Stimulated activated CD8-positive, alpha-beta memory T cell treated with anti-CD3 and anti-CD28 coated beads, Interleukin-4, amount 100 ng/mL, for 4 hours (primary cell): ENCODE measurements around the gene UNC5A.
"Not testable (repeated sequence)": the region's sequence is repeated elsewhere in the genome, so short reads cannot be mapped to it uniquely, and the experiment has no call there.

Source experiments
- DNase-seq, 2 donors: peaks; one replicate each; pipeline ENCODE4 v3.0.0-alpha.2; 2020; ENCODE audit warnings: low read depth in 2 of 2, low spot score in 1 of 2

Gene UNC5A

DNA sequence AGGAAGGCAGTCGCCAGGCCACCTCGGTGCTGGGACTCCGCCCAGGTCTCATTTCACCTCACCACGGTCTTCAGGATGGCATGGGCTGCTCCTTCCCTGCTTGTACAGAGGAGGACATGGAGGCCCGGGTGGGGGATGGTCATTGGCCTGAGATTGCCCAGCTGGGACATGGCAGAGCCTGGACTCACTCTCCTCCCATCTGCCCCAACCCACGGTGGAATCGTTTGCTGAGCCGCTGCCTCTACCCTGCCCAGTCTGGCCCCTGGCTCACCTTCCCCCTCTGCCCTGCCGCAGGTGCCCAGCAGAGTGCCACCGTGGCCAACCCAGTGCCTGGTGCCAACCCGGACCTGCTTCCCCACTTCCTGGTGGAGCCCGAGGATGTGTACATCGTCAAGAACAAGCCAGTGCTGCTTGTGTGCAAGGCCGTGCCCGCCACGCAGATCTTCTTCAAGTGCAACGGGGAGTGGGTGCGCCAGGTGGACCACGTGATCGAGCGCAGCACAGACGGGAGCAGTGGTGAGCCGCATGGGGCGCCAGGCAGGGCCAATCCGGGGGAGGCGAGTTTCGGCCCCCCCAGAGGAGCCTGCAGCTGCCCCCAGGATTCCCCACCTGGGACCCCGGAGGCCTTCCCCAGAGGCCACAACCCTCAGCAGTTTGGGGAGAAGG, 52.1 kb downstream of the UNC5A start:
- DNase-seq, result no peak

DNA sequence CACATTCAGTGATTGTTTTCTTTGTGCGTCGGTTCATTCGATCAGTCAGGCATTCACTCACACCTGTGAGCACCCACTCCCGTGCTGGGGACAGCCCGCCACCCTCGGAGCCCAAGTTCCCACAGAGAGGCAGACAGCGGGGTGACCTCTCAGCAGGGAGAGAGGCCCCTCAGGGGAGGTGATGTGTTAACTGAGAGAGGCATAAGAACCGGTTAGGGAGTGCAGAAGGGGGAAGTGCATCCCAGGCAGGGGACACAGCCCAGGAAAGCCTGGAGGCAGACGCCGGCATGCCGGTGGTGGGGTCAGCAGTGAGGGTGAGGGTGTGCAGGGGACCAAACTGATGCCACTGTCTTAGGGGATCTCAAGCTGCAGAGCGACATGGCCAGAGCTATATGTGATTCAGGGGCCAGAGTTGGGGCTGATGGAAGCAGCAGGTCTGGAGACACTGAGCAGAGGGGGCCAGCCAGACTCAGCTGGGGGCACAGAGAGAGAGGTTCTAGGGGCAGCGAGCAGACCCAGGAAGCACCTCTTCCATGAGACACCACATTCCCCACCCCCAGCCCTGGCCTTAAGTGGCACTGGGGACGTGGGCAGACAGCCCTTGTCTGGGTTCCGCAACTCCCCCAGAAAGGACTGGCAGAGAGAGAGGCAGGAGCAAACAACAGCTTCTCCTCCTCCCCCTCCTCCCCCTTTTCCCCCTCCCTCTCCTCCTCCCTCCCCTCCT, 52.8 kb downstream of the UNC5A start:
- no peak for DNase-seq

DNA sequence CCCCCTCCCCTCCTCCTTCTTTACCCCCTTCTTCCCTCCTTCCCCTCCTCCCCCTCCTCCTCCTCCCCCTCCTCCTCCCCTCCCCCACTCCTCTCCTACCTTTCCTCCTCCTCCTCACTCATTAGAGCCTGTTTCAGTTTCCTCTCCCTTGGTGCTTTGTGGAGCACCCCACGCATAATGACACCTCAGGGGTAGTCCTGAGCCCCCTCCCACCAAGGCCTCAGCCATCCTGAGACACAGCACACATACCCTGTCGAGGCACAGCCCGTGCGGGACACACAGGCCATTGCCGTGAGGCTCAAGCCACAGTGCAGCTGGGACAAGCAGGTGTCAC, 53.4 kb downstream of the UNC5A start:
- DNase-seq, result no peak

GRCh38 chr5:176864755-176865154, 54.4 kb downstream of the UNC5A start:
- DNase-seq, result no peak

GRCh38 chr5:176865964-176866363, 55.6 kb downstream of the UNC5A start:
- DNase-seq, result no peak

DNA sequence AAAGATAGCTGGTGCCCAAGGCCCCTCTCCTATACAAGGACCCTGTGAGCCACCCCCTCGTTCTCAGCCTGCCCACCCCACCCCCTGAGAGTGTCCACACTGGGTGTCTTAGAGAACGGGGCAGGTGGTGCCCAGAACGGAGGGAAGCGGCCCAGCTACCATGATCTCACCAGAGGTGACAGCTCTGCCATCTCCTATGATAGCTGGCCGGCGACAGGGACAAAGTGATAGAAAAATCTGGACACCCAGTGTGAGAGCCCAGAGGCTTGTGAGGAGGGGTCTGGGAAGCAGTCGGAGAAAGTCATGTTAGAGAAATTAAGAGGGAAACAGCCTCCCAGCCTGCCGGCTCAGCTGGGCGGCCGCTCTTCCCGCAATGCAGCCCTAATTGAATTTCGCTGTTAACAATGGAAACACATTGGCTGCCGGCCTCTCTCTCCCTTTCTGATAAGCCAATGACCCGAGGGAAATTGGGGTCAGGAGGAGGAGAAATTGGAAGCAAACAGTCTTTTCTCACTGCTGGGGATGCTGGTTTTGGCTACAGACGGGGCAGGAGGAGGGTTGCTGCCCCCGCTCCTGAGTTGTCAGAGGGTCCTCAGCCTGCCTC, 56.5 kb downstream of the UNC5A start:
- DNase-seq, result no peak

DNA sequence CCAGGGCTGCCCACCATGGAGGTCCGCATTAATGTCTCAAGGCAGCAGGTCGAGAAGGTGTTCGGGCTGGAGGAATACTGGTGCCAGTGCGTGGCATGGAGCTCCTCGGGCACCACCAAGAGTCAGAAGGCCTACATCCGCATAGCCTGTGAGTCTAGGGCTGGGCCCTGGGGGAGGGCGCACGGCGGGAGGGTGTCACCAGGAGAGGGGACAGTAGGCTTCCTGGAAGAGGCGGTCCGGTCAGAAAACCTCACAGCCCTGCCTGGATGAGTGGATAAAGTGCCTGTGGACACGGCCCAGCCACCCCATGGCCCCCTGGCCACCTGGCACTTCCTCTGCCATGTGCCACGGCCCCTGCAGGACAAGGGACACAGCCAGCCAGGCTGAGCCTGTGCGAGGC, 57.8 kb downstream of the UNC5A start:
- no peak for DNase-seq

GRCh38 chr5:176868731-176869130, 58.4 kb downstream of the UNC5A start:
- no peak for DNase-seq

DNA sequence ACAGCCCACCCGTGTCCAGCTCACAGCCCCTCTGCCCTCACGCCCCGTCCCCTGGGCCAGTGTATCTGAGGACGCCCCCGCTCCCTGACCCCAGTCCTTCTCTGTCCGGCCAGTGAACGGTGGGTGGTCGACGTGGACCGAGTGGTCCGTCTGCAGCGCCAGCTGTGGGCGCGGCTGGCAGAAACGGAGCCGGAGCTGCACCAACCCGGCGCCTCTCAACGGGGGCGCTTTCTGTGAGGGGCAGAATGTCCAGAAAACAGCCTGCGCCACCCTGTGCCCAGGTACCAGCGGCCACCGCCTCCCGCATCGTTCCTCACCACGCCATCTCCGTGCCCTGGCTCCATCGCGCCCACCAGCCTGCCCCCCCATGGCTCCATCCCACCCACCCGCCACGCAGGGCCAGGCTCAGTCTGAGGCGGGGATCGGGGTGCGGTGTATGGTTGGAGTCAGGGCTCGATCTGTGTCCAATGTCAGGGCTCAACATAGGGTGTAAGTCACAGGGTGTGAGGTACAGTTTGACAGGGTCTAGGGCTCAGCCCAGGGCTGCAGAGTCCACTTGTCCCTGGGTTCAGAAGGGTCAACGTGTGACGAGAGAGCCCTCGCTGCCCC, 59.2 kb downstream of the UNC5A start:
- DNase-seq, result no peak

DNA sequence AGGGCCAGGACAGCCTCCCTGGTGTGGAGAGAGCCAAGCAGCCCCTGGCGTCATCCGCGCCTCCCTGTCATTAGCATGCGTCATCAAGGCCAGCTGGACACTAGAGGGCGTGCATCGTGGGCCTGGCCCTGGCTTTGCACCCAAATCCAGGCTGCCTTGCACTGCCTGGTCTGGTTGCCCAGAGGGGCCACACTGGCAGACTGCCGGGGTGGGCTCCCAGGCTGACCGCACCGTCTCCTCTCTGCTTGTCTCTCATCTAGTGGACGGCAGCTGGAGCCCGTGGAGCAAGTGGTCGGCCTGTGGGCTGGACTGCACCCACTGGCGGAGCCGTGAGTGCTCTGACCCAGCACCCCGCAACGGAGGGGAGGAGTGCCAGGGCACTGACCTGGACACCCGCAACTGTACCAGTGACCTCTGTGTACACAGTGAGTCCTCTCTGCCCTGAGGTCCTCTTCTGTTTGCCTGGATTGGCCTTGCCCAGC, 59.8 kb downstream of the UNC5A start:
- no peak for DNase-seq

DNA sequence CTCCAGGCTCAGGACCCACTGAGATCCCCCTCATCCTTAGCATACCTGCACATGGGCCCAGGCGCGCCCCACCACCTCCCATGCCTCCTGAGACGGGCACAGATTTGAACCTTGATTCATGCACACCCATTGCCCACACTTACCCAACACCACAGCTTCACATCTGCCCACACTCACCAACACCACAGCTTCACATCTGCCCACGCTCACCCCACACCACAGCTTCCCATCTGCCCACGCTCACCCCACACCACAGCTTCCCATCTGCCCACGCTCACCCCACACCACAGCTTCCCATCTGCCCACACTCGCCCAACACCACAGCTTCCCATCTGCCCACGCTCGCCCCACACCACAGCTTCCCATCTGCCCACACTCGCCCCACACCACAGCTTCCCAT, 60.3 kb downstream of the UNC5A start:
- not testable (repeated sequence) for DNase-seq

DNA sequence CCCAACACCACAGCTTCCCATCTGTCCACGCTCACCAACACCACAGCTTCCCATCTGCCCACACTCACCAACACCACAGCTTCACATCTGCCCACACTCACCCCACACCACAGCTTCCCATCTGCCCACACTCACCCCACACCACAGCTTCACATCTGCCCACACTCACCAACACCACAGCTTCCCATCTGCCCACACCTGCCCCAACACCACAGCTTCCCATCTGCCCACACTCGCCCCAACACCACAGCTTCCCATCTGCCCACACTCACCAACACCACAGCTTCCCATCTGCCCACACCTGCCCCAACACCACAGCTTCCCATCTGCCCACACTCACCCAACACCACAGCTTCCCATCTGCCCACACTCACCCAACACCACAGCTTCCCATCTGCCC, 62.2 kb downstream of the UNC5A start:
- DNase-seq, result not testable (repeated sequence)

GRCh38 chr5:176873011-176873410, 62.7 kb downstream of the UNC5A start:
- DNase-seq, result not testable (repeated sequence)

GRCh38 chr5:176873541-176874172, 63.3 kb downstream of the UNC5A start:
- DNase-seq, result no peak

DNA sequence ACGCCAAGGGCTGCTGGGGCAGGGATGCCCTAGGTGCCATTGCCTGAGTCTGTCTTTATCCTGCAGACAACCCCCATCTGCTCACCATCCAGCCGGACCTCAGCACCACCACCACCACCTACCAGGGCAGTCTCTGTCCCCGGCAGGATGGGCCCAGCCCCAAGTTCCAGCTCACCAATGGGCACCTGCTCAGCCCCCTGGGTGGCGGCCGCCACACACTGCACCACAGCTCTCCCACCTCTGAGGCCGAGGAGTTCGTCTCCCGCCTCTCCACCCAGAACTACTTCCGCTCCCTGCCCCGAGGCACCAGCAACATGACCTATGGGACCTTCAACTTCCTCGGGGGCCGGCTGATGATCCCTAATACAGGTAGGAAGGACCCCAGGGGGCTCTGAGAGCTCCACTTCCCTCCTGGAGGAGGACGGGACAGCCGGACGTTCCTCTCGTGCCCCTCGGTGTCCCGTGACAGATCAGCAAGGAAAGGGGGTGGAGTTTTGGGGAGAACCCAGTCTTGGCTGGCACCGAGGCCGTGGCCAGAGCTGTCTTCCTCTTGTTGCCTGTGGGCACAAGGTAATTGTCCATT, 63.9 kb downstream of the UNC5A start:
- DNase-seq, result no peak

GRCh38 chr5:176875014-176875550, 64.7 kb downstream of the UNC5A start:
- no peak for DNase-seq

- DNase-seq, result no peak
Observed at GRCh38 chr5:176875783-176876505, 65.6 kb downstream of the UNC5A start.

GRCh38 chr5:176876506-176877431, 66.4 kb downstream of the UNC5A start:
- DNase-seq, result no peak

DNA sequence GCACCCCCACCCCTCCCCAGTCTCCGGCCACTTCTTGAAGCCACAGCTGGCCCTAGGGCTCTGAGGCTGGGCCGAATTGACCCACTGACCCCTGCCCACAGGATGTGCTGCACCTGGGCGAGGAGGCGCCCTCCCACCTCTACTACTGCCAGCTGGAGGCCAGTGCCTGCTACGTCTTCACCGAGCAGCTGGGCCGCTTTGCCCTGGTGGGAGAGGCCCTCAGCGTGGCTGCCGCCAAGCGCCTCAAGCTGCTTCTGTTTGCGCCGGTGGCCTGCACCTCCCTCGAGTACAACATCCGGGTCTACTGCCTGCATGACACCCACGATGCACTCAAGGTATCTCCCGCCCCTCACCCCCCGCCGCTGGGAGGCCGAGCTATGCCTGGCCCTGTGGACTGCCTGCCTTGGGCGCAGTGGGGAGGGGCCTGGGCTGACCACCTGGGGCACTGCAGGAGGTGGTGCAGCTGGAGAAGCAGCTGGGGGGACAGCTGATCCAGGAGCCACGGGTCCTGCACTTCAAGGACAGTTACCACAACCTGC, 67.5 kb downstream of the UNC5A start:
- DNase-seq, result no peak
